K562 treated with DMSO at 1 percent for 4 hours (cell line): ENCODE measurements around the gene MOB4. TPM values are rescaled to one million over a fixed set of nuclear protein-coding genes. Genes with fewer than 3 reads are reported as not detected.

Experiments
- total RNA-seq: library from RNA; unstranded; fragments of 300-600 nt; gene quantifications from 2 replicates; pipeline ENCODE4 v1.2.3, GENCODE V29; 2022; ENCODE audit not compliant: insufficient read depth

Gene MOB4
- 14.7 and 15.5 TPM in 2 replicates for total RNA-seq

GRCh38 chr2:197515739-197516392 is at the start of gene MOB4:
Gene MOB4 (plus strand): TSS chr2:197516066. CDS start chr2:197516087, 21 bp downstream.

GRCh38 chr2:197499594-197500502 is 16.0 kb upstream of the MOB4 start, which contains the start of the genes HSPD1 and HSPE1:
Gene HSPD1 (minus strand): TSS chr2:197499840. CDS start chr2:197498848, 992 bp downstream.
Gene HSPE1 (plus strand): TSS chr2:197500379. CDS start chr2:197500437, 58 bp downstream.

Other genes starting within 250 kb of the MOB4 start
- gene ANKRD44, start 205.3 kb upstream of the MOB4 start, total RNA-seq = not detected in 2 replicates
- gene SF3B1, start 81.0 kb upstream of the MOB4 start, total RNA-seq = 50.9 and 61.9 TPM in 2 replicates
- gene COQ10B, start 62.5 kb upstream of the MOB4 start, total RNA-seq = 7.8 and 10.0 TPM in 2 replicates
- gene HSPD1, start 16.2 kb upstream of the MOB4 start, total RNA-seq = 227 and 231 TPM in 2 replicates
- gene HSPE1, start 15.7 kb upstream of the MOB4 start, total RNA-seq = 116 and 135 TPM in 2 replicates
- not detected in 2 replicates for gene RFTN2, start 159.5 kb downstream of the MOB4 start, total RNA-seq
- gene MARS2, start 189.3 kb downstream of the MOB4 start, total RNA-seq = 5.1 and 5.5 TPM in 2 replicates